Duodenal mucosa (tissue), 2 donors: ENCODE measurements around the gene TSPO.

ENCODE experiments used
- H3K27ac ChIP-seq: one replicate; pipeline ENCODE4 v1.7.0; 2013; ENCODE audit warnings: low read depth, low read length
- H3K27me3 ChIP-seq, 2 donors: one replicate each; pipeline ENCODE4 v1.7.0; 2013; ENCODE audit warnings: low read length in 2 of 2, control low read depth in 1 of 2; ENCODE audit not compliant: insufficient read depth in 2 of 2, control insufficient read depth in 1 of 2
- H3K36me3 ChIP-seq, 2 donors: one replicate each; pipeline ENCODE4 v1.7.0; 2013; ENCODE audit warnings: low read length in 2 of 2, control low read depth in 1 of 2; ENCODE audit not compliant: insufficient read depth in 2 of 2, control insufficient read depth in 1 of 2
- H3K4me1 ChIP-seq, 2 donors: one replicate each; pipeline ENCODE4 v1.7.0; 2013; ENCODE audit warnings: low read length in 2 of 2, control low read depth in 1 of 2; ENCODE audit not compliant: insufficient read depth in 2 of 2, control insufficient read depth in 1 of 2
- H3K4me3 ChIP-seq, 2 donors: one replicate each; pipeline ENCODE4 v1.7.0; 2013; ENCODE audit warnings: low read length in 2 of 2, low read depth in 1 of 2
- H3K9ac ChIP-seq, 2 donors: one replicate each; pipeline ENCODE4 v1.7.0; 2013; ENCODE audit warnings: low read length in 2 of 2, low read depth in 1 of 2
- H3K9me3 ChIP-seq, 2 donors: one replicate each; pipeline ENCODE4 v1.7.0; 2013; ENCODE audit warnings: low read length in 2 of 2, control low read depth in 1 of 2; ENCODE audit not compliant: control insufficient read depth in 1 of 2

The TSPO gene

GRCh38 chr22:43176090-43176489 is 24.7 kb downstream of the TSPO start:
- H3K27ac ChIP-seq = no peak overlapping the region
- H3K4me1 ChIP-seq = peaks cover 7 to 11% of the 10 kb centered on the region in 2 donors
- H3K4me3 ChIP-seq = no peak overlapping the region
- peaks cover 15 to 71% of the 10 kb centered on the region in 2 donors for H3K36me3 ChIP-seq
- no peaks in the 10 kb centered on the region for H3K9me3 ChIP-seq
- no peaks in the 10 kb centered on the region for H3K27me3 ChIP-seq
- H3K9ac ChIP-seq = no peak overlapping the region

GRCh38 chr22:43177479-43177878 is 26.1 kb downstream of the TSPO start:
- H3K27me3 ChIP-seq = no peaks in the 10 kb centered on the region
- H3K4me3 ChIP-seq = no peak overlapping the region
- H3K27ac ChIP-seq = no peak overlapping the region
- no peaks in the 10 kb centered on the region for H3K4me1 ChIP-seq
- no peaks in the 10 kb centered on the region for H3K9me3 ChIP-seq
- no peak overlapping the region for H3K9ac ChIP-seq
- H3K36me3 ChIP-seq = peaks cover 19 to 72% of the 10 kb centered on the region in 2 donors

DNA sequence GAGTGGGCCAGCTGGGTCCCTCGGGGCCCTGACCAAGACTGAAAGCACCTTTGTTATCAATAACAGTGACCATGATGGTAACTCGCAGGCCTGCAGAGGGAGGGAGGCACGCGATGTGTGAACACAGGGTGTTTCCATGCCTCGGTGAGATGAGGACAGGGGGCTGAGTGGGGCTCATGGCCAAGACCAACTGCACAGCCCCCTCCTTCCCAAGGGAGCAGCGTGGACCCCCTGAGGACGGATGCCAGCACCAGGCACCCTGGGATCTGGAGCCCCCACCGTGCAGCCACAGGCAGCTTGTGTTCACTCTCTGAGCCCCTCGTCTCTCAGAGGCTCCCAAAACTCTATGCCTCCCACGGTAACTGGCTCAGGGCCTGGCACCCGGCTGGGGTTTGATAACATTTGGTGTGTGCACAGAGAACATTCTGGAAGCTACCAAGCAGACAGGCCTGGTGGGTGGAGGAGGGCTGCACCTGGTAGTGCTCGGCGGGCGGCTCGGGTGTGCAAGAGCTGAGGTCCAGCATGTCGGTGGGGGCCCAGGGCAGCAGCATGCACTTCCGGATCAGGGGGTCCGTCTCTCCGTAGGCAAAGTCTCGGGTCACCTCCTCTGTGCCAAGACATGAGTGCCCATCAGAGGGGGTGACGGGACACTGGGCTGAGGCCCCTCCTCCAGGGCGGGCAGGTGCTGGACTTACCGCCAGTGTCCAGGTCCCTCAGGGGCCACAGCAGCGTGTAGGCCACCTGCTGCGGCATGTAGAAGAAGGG is 28.0 kb downstream of the TSPO start:
- no peak overlapping the region for H3K4me3 ChIP-seq
- no peaks in the 10 kb centered on the region for H3K27me3 ChIP-seq
- peaks cover 16 to 60% of the 10 kb centered on the region in 2 donors for H3K36me3 ChIP-seq
- no peak overlapping the region for H3K9ac ChIP-seq
- no peaks in the 10 kb centered on the region for H3K9me3 ChIP-seq
- no peak overlapping the region for H3K27ac ChIP-seq
- H3K4me1 ChIP-seq = no peaks in the 10 kb centered on the region

- H3K4me3 ChIP-seq = no peak overlapping the region
- peaks cover 11 to 55% of the 10 kb centered on the region in 2 donors for H3K36me3 ChIP-seq
- no peaks in the 10 kb centered on the region for H3K4me1 ChIP-seq
- H3K27me3 ChIP-seq = no peaks in the 10 kb centered on the region
- H3K9me3 ChIP-seq = no peaks in the 10 kb centered on the region
- no peak overlapping the region for H3K27ac ChIP-seq
- no peak overlapping the region for H3K9ac ChIP-seq
These were observed 28.5 kb downstream of the TSPO start for GRCh38 chr22:43179911-43180195.

- H3K4me1 ChIP-seq = peaks cover 3 to 5% of the 10 kb centered on the region in 2 donors
- H3K9me3 ChIP-seq = no peaks in the 10 kb centered on the region
- H3K9ac ChIP-seq = no peak overlapping the region
- no peak overlapping the region for H3K4me3 ChIP-seq
- H3K27me3 ChIP-seq = no peaks in the 10 kb centered on the region
- no peak overlapping the region for H3K27ac ChIP-seq
- peaks cover 11 to 51% of the 10 kb centered on the region in 2 donors for H3K36me3 ChIP-seq
These were observed 29.3 kb downstream of the TSPO start for GRCh38 chr22:43180670-43181069.

DNA sequence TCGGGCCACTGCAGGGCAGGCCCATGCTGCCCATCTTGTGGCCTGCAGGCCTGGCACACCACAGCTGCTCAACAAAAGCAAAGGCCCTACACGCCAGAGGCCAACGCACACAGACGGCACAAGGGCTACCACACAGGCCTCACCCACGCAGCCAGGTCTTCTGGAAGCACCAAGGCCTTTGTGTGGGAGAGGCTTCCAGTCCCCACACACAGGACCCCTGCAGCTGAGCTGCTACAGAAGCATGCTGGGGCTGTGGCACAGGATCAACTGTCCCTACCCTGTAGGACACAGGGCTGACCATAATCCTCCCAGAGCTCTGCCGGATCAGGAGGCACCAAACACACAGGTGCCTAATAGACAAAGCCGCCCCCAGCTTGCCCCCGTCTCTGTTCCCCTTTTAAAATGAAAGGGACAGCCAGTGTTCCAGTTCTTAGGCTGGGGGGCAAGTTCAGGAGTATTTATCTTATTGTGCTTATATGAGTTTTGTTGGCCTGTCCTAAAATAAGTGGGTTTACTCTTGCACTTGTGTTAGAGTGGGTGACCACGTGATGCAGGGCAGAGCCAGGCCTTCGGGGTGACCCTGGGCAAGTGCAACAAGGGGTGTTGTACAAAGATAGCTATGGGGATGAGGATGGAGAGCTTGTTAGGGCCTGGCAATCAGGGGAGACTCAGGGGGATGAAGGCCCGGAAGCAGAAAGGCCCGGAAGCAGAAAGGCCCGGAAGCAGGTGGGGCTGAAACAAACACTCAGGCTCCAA is 30.1 kb downstream of the TSPO start:
- Histone ChIP-seq H3K9me3 (no peaks in the 10 kb centered on the region), H3K27me3 (no peaks in the 10 kb centered on the region), H3K4me1 (peaks cover 5 to 7% of the 10 kb centered on the region in 2 donors), H3K9ac (no peak overlapping the region), H3K27ac (no peak overlapping the region), H3K36me3 (peaks cover 11 to 46% of the 10 kb centered on the region in 2 donors), H3K4me3 (no peak overlapping the region)

DNA sequence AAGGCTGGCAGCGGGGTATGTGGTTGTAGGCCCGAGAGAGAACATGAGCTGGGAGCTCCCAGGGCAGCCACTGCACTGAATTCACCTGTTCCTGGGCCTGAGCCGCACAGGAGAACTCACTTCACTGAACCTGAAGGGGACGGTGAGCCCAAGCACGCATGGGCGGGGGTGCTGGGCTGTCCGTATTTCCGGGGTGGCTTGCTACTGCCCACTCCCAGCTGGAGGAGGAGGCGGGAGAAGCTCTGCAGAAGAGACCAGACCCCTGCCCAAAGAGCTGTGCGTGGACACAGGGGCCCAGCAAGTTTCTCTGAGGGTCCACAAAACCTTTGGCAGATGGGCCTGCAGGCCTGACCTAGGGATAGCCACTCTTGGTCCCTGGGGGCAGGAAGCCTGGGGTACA is 30.8 kb downstream of the TSPO start:
- Histone ChIP-seq H3K4me3 (no peak overlapping the region), H3K9ac (no peak overlapping the region), H3K27ac (no peak overlapping the region), H3K9me3 (no peaks in the 10 kb centered on the region), H3K4me1 (peaks cover 5 to 7% of the 10 kb centered on the region in 2 donors), H3K36me3 (peaks cover 11 to 46% of the 10 kb centered on the region in 2 donors), H3K27me3 (no peaks in the 10 kb centered on the region)

DNA sequence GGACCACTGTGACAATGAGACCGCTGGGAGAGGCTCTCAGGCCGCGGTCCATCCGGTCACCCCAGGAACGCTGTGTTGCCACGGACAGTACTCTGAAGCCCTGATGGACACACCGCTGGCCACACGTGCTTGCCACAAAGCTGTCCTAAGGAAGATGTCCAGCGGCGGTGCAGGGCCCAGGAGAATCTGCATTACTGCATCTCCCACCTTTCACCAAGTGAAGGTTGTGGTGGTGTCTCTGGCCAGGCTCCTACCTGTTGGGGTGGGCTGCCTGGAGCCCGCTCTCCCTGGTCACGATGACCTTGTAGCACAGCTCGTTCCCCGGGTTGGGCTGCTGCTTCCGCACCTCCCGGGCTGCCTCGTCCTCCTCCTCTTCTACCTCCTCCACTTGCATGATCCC is 31.4 kb downstream of the TSPO start:
- Histone ChIP-seq H3K27ac (no peak overlapping the region), H3K4me3 (no peak overlapping the region), H3K27me3 (no peaks in the 10 kb centered on the region)

DNA sequence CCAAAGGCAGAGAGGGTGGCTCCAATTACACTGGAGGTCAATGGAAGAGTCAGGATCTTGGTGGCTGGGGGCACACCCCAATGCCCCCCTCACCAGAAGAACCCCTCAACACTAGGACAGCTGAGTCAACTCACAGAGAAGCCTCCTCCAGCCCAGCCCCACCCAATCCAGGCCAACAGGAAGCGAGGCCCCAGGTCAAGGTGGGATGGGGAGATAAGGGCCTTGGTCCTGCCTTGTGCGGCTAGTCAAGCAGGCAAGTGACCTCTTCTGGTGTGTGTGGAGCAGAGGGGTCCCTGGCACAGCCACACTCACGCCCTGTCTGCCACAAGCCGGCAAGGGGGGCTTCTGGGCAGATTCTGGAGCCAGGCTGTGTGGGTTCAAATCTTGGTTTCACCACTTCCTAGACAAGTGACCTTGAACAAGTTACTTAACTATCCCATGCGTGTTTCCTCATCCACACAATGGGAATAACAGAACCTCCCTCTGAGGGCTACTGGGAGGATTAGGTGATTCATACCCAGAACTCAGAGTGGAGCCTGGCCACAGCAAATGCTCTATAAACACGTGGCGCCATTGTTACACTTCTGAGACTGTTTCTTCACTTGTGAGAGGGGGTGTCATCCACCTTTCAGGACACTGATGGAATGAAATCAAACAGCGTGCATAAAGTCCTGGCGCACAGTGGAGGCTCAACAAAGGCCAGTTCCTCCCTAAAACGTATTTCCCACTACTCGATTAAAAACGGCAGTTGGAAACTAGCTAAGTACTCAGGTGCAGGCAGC is 32.3 kb downstream of the TSPO start:
- Histone ChIP-seq H3K9ac (no peak overlapping the region), H3K27ac (no peak overlapping the region), H3K36me3 (peaks cover 11 to 37% of the 10 kb centered on the region in 2 donors), H3K4me1 (peaks cover 5 to 10% of the 10 kb centered on the region in 2 donors), H3K27me3 (no peaks in the 10 kb centered on the region), H3K4me3 (no peak overlapping the region), H3K9me3 (no peaks in the 10 kb centered on the region)

More for the DNA sequence above, 31.4 kb downstream of the TSPO start:
- H3K9ac ChIP-seq = no peak overlapping the region
- peaks cover 11 to 43% of the 10 kb centered on the region in 2 donors for H3K36me3 ChIP-seq
- peaks cover 5 to 7% of the 10 kb centered on the region in 2 donors for H3K4me1 ChIP-seq
- no peaks in the 10 kb centered on the region for H3K9me3 ChIP-seq

DNA sequence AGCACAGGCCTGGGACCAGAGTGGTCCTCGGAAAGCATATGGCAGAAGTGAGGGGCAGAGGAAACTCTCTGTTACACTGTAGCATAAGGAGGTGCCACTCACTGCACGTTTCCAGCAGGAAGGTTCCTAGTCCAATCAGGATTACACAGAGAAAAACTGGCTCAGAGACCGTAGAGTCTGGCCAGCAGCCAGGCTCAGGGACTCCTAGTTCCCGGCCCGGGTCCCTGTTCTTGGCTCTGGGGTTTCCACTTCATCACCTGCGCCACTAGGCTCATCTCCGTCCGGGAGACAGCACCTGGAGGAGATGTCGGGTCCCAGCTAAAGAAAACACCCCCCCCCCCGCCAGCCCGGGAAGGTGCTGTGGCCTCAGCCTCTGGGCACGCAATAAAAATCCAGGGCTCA is 34.5 kb downstream of the TSPO start:
- Histone ChIP-seq H3K27me3 (no peaks in the 10 kb centered on the region), H3K9me3 (no peaks in the 10 kb centered on the region), H3K4me1 (peaks cover 5 to 10% of the 10 kb centered on the region in 2 donors), H3K36me3 (peaks cover 5 to 16% of the 10 kb centered on the region in 2 donors), H3K4me3 (peak overlapping the region; percentile 81 to 86), H3K27ac (no peak overlapping the region), H3K9ac (peak overlapping the region; percentile 67 to 85)
